CD8-positive, alpha-beta memory T cell (primary cell): Measurements from ENCODE around the gene BRD2. TPM values are rescaled to one million over a fixed set of nuclear protein-coding genes. Genes with fewer than 3 reads are reported as not detected.

Experiments used
- CTCF ChIA-PET: fragments of 350-600 bp; sonication (Branson Sonifier 250); formaldehyde crosslinking; loops from one replicate; lab custom pipeline; 2021; ENCODE audit warnings: antibody characterized with exemption; lab: Charles Lee
- POLR2A ChIA-PET: fragments of 350-600 bp; sonication (Branson Sonifier 250); formaldehyde crosslinking; loops from one replicate; lab custom pipeline; 2021; ENCODE audit warnings: antibody characterized with exemption; lab: Charles Lee
- DNase-seq, 5 donors: peaks; one replicate each; pipeline versions ENCODE4 v3.0.0 to v3.0.0-alpha.2; 2020 to 2022; ENCODE audit warnings: mixed read lengths in 1 of 5
- H3K27ac ChIP-seq: one replicate; pipeline ENCODE4 v1.7.0; 2013; ENCODE audit warnings: low read depth, mild to moderate bottlenecking, low read length, moderate library complexity
- H3K27me3 ChIP-seq: 2 replicates; pipeline ENCODE4 v1.7.0; 2013; ENCODE audit warnings: low read length, mild to moderate bottlenecking; ENCODE audit not compliant: insufficient read depth, poor library complexity, severe bottlenecking
- H3K36me3 ChIP-seq: 2 replicates; pipeline ENCODE4 v1.7.0; 2013; ENCODE audit warnings: mild to moderate bottlenecking, low read length, moderate library complexity; ENCODE audit not compliant: insufficient read depth
- H3K4me1 ChIP-seq: 2 replicates; pipeline ENCODE4 v1.7.0; 2013; ENCODE audit warnings: mild to moderate bottlenecking, low read length, moderate library complexity; ENCODE audit not compliant: insufficient read depth
- H3K4me3 ChIP-seq: 2 replicates; pipeline ENCODE4 v1.7.0; 2013; ENCODE audit warnings: mild to moderate bottlenecking, low read length
- H3K9me3 ChIP-seq: 2 replicates; pipeline ENCODE4 v1.7.0; 2013; ENCODE audit warnings: mild to moderate bottlenecking, low read length
- H3K27ac Mint-ChIP-seq, 8 donors: one replicate each; pipeline ENCODE4 v1.8.0; 2020 to 2021; ENCODE audit warnings: mixed read lengths in 8 of 8, mild to moderate bottlenecking in 6 of 8, inconsistent platforms in 3 of 8, moderate library complexity in 3 of 8
- H3K27me3 Mint-ChIP-seq, 2 donors: one replicate each; pipeline ENCODE4 v1.8.0; 2020 to 2021; ENCODE audit warnings: mixed read lengths in 2 of 2, mild to moderate bottlenecking in 1 of 2, moderate library complexity in 1 of 2
- H3K36me3 Mint-ChIP-seq, 3 donors: one replicate each; pipeline ENCODE4 v1.8.0; 2020 to 2021; ENCODE audit warnings: mixed read lengths in 3 of 3, inconsistent platforms in 1 of 3, mild to moderate bottlenecking in 1 of 3
- H3K4me1 Mint-ChIP-seq, 3 donors: one replicate each; pipeline ENCODE4 v1.8.0; 2020 to 2021; ENCODE audit warnings: mixed read lengths in 3 of 3, inconsistent platforms in 1 of 3, mild to moderate bottlenecking in 1 of 3
- H3K4me3 Mint-ChIP-seq, 7 donors: one replicate each; pipeline ENCODE4 v1.8.0; 2020 to 2021; ENCODE audit warnings: mixed read lengths in 7 of 7, mild to moderate bottlenecking in 6 of 7, moderate library complexity in 4 of 7, inconsistent platforms in 2 of 7
- H3K9me3 Mint-ChIP-seq, 5 donors: one replicate each; pipeline ENCODE4 v1.8.0; 2020 to 2022; ENCODE audit warnings: mixed read lengths in 5 of 5, mild to moderate bottlenecking in 3 of 5, moderate library complexity in 2 of 5, inconsistent platforms in 1 of 5
- polyA plus RNA-seq: library from polyadenylated mRNA; unstranded; fragments of 300-500 nt; fragmentation: Illumina TruSeq; gene quantifications from one replicate; pipeline ENCODE4 v1.2.3, GENCODE V29; 2021
- total RNA-seq, 2 experiments: library from RNA; stranded (reverse); gene quantifications; one replicate each; pipeline ENCODE4 v1.2.3, GENCODE V29; 2021

BRD2 gene
- total and polyA plus RNA-seq, 3 experiments from 2014 or later = 89.9 to 387 (median 373) TPM

DNA sequence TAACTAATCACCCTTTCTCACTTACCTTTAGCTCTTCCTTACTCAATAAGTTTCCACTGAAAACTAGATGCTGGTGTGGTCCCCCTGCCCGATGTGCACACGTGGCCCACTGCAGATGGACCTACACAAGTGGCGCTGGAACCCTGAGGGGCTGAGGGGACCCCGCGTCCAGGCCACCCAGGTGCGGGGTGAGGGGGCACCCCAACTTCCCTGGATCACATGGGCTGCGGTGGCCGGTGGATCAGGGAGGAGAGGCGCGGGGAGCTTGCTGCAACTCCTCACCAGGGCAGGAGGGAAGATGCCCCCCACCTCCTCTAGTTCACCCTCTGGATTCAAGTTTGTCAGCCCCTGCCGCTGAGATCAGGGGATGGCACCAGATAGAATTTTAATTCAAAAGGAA is 53.5 kb downstream of the BRD2 start:
- no peaks in the 10 kb centered on the region for H3K36me3 Mint-ChIP-seq
- ChIA-PET POLR2A (no interaction called here), CTCF (interaction anchor here (1.8 kb wide), 1 partner anchor 27 kb away, joined by 3 read pairs; no protein-coding TSS in a partner anchor)
- H3K4me1 ChIP-seq = peaks cover 15% of the 10 kb centered on the region
- H3K27ac Mint-ChIP-seq = no peak overlapping the region
- H3K4me3 ChIP-seq = no peak overlapping the region
- H3K9me3 ChIP-seq = no peaks in the 10 kb centered on the region
- no peaks in the 10 kb centered on the region for H3K9me3 Mint-ChIP-seq
- H3K27me3 Mint-ChIP-seq = peaks cover 0 to 6% of the 10 kb centered on the region in 2 donors
- no peak overlapping the region for H3K27ac ChIP-seq
- no peaks in the 10 kb centered on the region for H3K36me3 ChIP-seq
- H3K4me1 Mint-ChIP-seq = peaks cover 21 to 23% (median 23%) of the 10 kb centered on the region in 3 donors
- H3K4me3 Mint-ChIP-seq = no peak overlapping the region
- DNase-seq = no peak
- H3K27me3 ChIP-seq = no peaks in the 10 kb centered on the region

DNA sequence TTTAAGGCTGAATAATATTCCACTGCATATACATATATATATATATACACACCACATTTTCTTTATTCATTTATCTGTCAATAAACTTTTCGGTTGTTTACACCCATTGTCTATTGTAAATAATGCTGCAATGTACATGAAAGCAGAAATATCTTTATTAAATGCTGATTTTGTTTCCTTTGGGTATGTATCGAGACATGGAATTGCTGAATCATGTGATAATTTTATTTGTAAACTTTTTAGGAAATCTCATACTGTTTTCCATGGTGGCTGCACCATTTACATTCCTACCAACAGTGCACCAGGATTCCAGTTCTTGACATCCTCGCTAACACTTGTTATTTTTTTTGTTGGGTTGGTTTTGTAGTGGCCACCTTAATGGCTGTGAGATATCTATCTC is 55.1 kb downstream of the BRD2 start:
- Histone ChIP-seq H3K4me3 (no peak overlapping the region), H3K27ac (no peak overlapping the region), H3K4me1 (peaks cover 6% of the 10 kb centered on the region), H3K36me3 (no peaks in the 10 kb centered on the region), H3K27me3 (no peaks in the 10 kb centered on the region), H3K9me3 (no peaks in the 10 kb centered on the region)
- Mint-ChIP-seq H3K4me3 (no peak overlapping the region), H3K4me1 (peaks cover 12 to 23% (median 23%) of the 10 kb centered on the region in 3 donors), H3K27me3 (peaks cover 0 to 7% of the 10 kb centered on the region in 2 donors), H3K36me3 (no peaks in the 10 kb centered on the region), H3K27ac (no peak overlapping the region), H3K9me3 (no peaks in the 10 kb centered on the region)
- CTCF ChIA-PET = no interaction called here
- POLR2A ChIA-PET = no interaction called here
- no peak for DNase-seq

DNA sequence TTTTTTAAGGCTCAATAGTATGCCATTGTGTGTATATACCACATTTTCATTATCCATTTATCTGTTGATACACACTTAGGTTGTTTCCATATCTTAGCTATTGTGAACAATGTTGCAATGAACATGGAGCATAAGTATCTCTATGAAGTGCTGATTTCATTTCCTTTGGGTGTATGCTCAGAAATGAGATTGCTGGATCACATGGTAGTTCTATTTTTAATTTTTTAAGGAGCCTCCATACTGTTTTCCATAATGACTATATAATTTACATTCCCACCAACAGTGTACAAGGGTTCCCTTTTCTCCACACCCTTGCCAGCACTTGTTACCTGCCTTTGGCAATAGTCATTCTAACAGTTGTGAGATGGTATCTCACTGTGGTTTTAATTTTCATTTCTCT is 56.1 kb downstream of the BRD2 start:
- no peaks in the 10 kb centered on the region for H3K36me3 Mint-ChIP-seq
- Histone ChIP-seq H3K4me1 (peaks cover under 1% of the 10 kb centered on the region), H3K27me3 (no peaks in the 10 kb centered on the region), H3K9me3 (no peaks in the 10 kb centered on the region), H3K27ac (no peak overlapping the region), H3K36me3 (no peaks in the 10 kb centered on the region), H3K4me3 (no peak overlapping the region)
- POLR2A ChIA-PET = no interaction called here
- H3K4me1 Mint-ChIP-seq = peaks cover 7 to 20% (median 19%) of the 10 kb centered on the region in 3 donors
- CTCF ChIA-PET = no interaction called here
- no peaks in the 10 kb centered on the region for H3K9me3 Mint-ChIP-seq
- H3K4me3 Mint-ChIP-seq = no peak overlapping the region
- peak overlapping the region in 1 of 8 donors; percentile 55 for H3K27ac Mint-ChIP-seq
- no peak for DNase-seq
- H3K27me3 Mint-ChIP-seq = peaks cover 0 to 7% of the 10 kb centered on the region in 2 donors

DNA sequence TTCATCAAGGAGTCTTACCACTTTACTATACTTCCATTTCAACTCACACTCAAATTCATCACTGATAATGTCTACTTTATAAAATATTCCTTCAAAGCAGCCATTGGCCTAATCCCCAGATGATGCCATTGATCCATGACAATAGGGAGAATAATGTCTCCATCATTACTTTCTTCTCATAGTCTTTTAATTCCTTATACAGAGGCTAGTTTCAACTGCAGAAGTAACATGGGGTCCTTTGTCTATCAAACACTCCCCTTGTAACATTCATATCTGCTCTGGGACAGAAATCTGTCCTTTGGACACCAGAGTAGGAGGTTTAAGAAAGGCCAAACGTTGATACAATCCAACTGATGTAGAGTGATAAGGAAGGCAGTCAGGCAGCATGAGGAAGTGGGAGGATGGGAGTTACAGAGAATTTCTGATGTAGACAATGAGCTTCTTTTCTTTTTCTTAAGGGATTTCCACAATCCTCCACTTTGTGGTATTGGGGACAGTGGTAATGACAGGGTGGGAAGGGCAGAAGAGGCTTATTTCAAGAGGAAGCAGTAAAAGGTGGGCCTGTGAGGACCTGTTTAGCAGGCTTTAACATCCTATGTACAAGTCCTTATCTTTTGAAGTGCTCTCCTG is 59.9 kb downstream of the BRD2 start:
- Mint-ChIP-seq H3K36me3 (no peaks in the 10 kb centered on the region), H3K27me3 (peaks cover 0 to 7% of the 10 kb centered on the region in 2 donors), H3K27ac (peak overlapping the region in 2 of 8 donors; percentile 2), H3K4me1 (peaks cover 6 to 20% (median 20%) of the 10 kb centered on the region in 3 donors), H3K4me3 (no peak overlapping the region), H3K9me3 (no peaks in the 10 kb centered on the region)
- no peaks in the 10 kb centered on the region for H3K36me3 ChIP-seq
- ChIA-PET POLR2A (no interaction called here), CTCF (interaction anchor here (1.4 kb wide), 1 partner anchor 14 kb away, joined by 5 read pairs; no protein-coding TSS in a partner anchor)
- H3K4me3 ChIP-seq = no peak overlapping the region
- no peak overlapping the region for H3K27ac ChIP-seq
- no peaks in the 10 kb centered on the region for H3K27me3 ChIP-seq
- H3K9me3 ChIP-seq = no peaks in the 10 kb centered on the region
- DNase-seq = no peak
- H3K4me1 ChIP-seq = no peaks in the 10 kb centered on the region

DNA sequence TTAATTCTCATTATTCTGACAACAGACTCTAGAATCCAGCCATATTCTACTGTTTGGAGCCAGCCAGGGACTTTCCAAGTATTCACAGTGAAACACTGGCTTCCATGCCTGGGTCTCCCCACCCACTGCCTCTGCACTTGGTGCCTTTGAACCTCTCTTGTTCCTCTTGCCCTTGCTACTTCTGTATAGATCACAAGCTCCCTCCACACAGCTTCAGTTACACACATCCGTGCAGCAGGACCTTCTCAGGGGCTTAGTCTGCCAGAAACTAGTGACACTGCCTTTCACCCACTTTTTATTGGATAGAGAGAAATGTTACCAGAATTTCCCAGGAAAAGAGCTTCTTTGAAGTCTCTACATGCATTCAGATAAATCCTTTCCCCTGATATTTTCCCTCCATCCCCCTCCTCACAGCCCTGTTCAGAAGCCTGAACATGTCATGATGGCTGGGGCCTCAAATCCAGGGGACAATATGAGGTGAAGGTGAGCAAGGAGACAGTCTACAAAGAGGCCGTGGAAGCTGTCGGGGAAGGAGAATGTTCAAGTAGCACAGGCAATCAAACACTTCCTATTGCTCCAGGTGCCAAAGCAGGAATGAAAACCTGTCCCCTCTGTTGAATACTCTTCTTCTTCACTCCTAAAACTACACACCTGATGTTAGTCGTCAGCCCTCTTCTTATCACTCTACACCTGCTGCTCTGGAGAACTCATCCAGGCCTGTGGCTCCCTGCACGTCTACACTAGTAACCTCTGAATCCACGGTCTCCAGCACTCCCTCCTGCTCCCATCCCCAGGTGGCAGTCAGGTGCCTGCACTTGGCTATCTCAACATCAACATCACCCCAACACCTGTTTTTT is 61.2 kb downstream of the BRD2 start:
- H3K27ac ChIP-seq = no peak overlapping the region
- Mint-ChIP-seq H3K27me3 (peaks cover 5 to 8% of the 10 kb centered on the region in 2 donors), H3K9me3 (peaks cover 1 to 2% (median 2%) of the 10 kb centered on the region in 5 donors), H3K4me3 (peak overlapping the region in 2 of 7 donors; percentile 4 to 29), H3K27ac (peak overlapping the region in 7 of 8 donors; percentile 11 to 83 (median 45)), H3K4me1 (peaks cover 6 to 20% (median 20%) of the 10 kb centered on the region in 3 donors), H3K36me3 (peaks cover 0 to 2% (median 1%) of the 10 kb centered on the region in 3 donors)
- CTCF ChIA-PET = interaction anchor here (1.4 kb wide), 1 partner anchor 15 kb away, joined by 5 read pairs; no protein-coding TSS in a partner anchor
- no peaks in the 10 kb centered on the region for H3K36me3 ChIP-seq
- no peaks in the 10 kb centered on the region for H3K4me1 ChIP-seq
- DNase-seq = peak in 1 of 5 donors; percentile 10
- POLR2A ChIA-PET = no interaction called here
- no peaks in the 10 kb centered on the region for H3K9me3 ChIP-seq
- H3K27me3 ChIP-seq = no peaks in the 10 kb centered on the region
- no peak overlapping the region for H3K4me3 ChIP-seq

DNA sequence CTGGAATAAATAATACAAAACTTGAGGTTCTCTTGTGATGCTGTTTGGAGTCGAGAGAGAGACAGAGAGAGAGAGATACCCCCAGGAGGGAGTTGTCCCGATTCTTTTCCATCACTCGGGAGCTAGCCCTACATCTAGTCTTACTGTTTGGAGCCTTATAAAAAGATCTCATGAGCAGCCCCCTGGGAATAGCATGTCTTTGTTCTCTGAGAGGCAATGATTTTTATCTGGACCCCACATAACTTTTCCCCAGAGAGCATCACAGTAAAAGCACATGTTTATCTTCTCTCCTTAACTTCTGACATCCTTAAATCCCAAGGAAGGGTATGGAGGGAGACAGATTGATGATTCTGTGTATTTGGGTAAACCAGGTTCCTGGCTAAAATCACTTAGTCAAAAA is 61.9 kb downstream of the BRD2 start:
- Mint-ChIP-seq H3K36me3 (peaks cover 0 to 8% (median 2%) of the 10 kb centered on the region in 3 donors), H3K27me3 (peaks cover 9 to 11% of the 10 kb centered on the region in 2 donors), H3K9me3 (peaks cover 8% of the 10 kb centered on the region in 5 donors), H3K4me3 (no peak overlapping the region), H3K27ac (peak overlapping the region in 3 of 8 donors; percentile 0 to 83 (median 39)), H3K4me1 (peaks cover 6 to 20% (median 20%) of the 10 kb centered on the region in 3 donors)
- no peak for DNase-seq
- Histone ChIP-seq H3K9me3 (no peaks in the 10 kb centered on the region), H3K4me1 (no peaks in the 10 kb centered on the region), H3K27me3 (no peaks in the 10 kb centered on the region), H3K27ac (no peak overlapping the region), H3K36me3 (no peaks in the 10 kb centered on the region), H3K4me3 (no peak overlapping the region)
- ChIA-PET POLR2A (no interaction called here), CTCF (no interaction called here)
